ENCODE data around the gene MPI. TPM values are rescaled to one million over a fixed set of nuclear protein-coding genes. Genes with fewer than 3 reads are reported as not detected.

Gene MPI
- total and polyA plus RNA-seq, 10 of the 15 experiments (the other 5 are each of a cell fraction or from before 2014, with no cell fraction given): 35.6 to 93.9 (median 44.1) TPM

DNA sequence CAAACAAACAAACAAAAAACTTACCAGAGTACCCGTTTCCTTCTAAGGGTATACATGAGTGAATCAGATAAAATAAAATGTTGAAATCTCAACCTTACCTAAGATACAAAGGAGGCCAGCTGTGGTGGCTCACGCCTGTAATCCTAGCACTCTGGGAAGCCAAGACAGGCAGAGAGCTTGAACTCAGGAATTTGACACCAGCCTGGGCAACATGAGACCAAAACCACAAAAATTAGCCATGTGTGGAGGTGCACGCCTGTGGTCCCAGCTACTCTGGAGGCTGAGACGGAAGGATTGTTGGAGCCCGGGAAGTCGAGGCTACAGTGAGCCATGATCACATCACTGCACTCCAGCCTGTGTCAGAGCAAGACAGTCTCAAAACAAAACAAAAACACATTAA lies 27.8 kb downstream of the MPI start:
- Histone ChIP-seq H3K9me3 (replicated peaks; ENCODE audit: control insufficient read depth, insufficient read depth, low read length) (no peaks in the 10 kb centered on the region), H4K20me1 (ENCODE audit: control insufficient read depth, insufficient read depth) (no peaks in the 10 kb centered on the region), H2AFZ (ENCODE audit: control insufficient read depth, low read depth, low read length) (no peak overlapping the region), H3K79me2 (ENCODE audit: control insufficient read depth, insufficient read depth, low read length) (no peaks in the 10 kb centered on the region), H3K4me3 (no peak overlapping the region), H3K4me2 (ENCODE audit: control insufficient read depth, insufficient read depth) (no peak overlapping the region), H3K27me3 (replicated peaks in 1 of 2; ENCODE audit: control insufficient read depth in 2 of 2, insufficient read depth in 2 of 2, low read length in 1 of 2) (no peaks in the 10 kb centered on the region), H3K9ac (ENCODE audit: control insufficient read depth, insufficient read depth, low read length) (no peak overlapping the region), H3K4me1 (ENCODE audit: control insufficient read depth, insufficient read depth, low read length) (no peaks in the 10 kb centered on the region), H3K36me3 (ENCODE audit: control insufficient read depth in 2 of 2, insufficient read depth in 2 of 2, low read length in 1 of 2) (peaks cover 11 to 50% of the 10 kb centered on the region in 2 experiments), H3K27ac (ENCODE audit: control insufficient read depth, insufficient read depth) (no peak overlapping the region)
- WGBS (ENCODE audit: insufficient coverage, insufficient replicate concordance, low lambda C conversion rate, missing lambda C conversion rate): 90% methylated on average over 6 of the region's 6 CpGs
- SMC1A ChIA-PET (ENCODE audit: uncharacterized antibody, unreplicated experiment): interaction anchor here (1.6 to 1.7 kb wide), 2 partner anchors 10 to 17 kb away, joined by 5 read pairs; no protein-coding TSS in a partner anchor
- FAIRE-seq: no peak
- CTCF ChIA-PET: interaction anchor here (0.9 to 1.7 kb wide), 2 partner anchors 16 to 17 kb away, joined by 4 to 5 read pairs; no protein-coding TSS in a partner anchor
- ATAC-seq: no peak
- in situ Hi-C loops (cut with MboI) (loop anchor here (5.0 kb wide), 1 partner anchor 50 kb away; no protein-coding TSS in a partner anchor), intact Hi-C loops (cut with micrococcal nuclease; ENCODE audit: unreplicated experiment) (no loop called here)
- no peak for TF ChIP-seq MEF2B (IDR thresholded peaks at IDR 0.05; ENCODE audit: partially characterized antibody, poor library complexity, severe bottlenecking)
- TF ChIP-seq MEF2A (IDR thresholded peaks at IDR 0.05; ENCODE audit: insufficient read depth, low read depth, low read length): no peak
- TF ChIP-seq, protein P1, sequence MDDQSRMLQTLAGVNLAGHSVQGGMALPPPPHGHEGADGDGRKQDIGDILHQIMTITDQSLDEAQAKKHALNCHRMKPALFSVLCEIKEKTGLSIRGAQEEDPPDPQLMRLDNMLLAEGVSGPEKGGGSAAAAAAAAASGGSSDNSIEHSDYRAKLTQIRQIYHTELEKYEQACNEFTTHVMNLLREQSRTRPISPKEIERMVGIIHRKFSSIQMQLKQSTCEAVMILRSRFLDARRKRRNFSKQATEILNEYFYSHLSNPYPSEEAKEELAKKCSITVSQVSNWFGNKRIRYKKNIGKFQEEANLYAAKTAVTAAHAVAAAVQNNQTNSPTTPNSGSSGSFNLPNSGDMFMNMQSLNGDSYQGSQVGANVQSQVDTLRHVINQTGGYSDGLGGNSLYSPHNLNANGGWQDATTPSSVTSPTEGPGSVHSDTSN (IDR thresholded peaks at IDR 0.05; ENCODE audit: insufficient replicate concordance, low read depth, low read length): no peak
- TF ChIP-seq NBN (IDR thresholded peaks at IDR 0.05): no peak
- no peak for TF ChIP-seq RELA (IDR thresholded peaks at IDR 0.05; ENCODE audit: borderline replicate concordance, partially characterized antibody)
- no peak for TF ChIP-seq TCF7 (IDR thresholded peaks at IDR 0.05; ENCODE audit: borderline replicate concordance)
- no peak for TF ChIP-seq RCOR1 (conservative IDR thresholded peaks at IDR 0.05; ENCODE audit: low read depth, low read length)
- TF ChIP-seq, protein P2, sequence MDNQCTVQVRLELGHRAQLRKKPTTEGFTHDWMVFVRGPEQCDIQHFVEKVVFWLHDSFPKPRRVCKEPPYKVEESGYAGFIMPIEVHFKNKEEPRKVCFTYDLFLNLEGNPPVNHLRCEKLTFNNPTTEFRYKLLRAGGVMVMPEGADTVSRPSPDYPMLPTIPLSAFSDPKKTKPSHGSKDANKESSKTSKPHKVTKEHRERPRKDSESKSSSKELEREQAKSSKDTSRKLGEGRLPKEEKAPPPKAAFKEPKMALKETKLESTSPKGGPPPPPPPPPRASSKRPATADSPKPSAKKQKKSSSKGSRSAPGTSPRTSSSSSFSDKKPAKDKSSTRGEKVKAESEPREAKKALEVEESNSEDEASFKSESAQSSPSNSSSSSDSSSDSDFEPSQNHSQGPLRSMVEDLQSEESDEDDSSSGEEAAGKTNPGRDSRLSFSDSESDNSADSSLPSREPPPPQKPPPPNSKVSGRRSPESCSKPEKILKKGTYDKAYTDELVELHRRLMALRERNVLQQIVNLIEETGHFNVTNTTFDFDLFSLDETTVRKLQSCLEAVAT (IDR thresholded peaks at IDR 0.05): no peak
- no peak for TF ChIP-seq ZNF274 (IDR thresholded peaks at IDR 0.05; ENCODE audit: insufficient read depth, insufficient read length)
- TF ChIP-seq NR2C2 (IDR thresholded peaks at IDR 0.05; ENCODE audit: borderline replicate concordance, control insufficient read depth, insufficient read length, low read depth): no peak
- TF ChIP-seq, protein P3, sequence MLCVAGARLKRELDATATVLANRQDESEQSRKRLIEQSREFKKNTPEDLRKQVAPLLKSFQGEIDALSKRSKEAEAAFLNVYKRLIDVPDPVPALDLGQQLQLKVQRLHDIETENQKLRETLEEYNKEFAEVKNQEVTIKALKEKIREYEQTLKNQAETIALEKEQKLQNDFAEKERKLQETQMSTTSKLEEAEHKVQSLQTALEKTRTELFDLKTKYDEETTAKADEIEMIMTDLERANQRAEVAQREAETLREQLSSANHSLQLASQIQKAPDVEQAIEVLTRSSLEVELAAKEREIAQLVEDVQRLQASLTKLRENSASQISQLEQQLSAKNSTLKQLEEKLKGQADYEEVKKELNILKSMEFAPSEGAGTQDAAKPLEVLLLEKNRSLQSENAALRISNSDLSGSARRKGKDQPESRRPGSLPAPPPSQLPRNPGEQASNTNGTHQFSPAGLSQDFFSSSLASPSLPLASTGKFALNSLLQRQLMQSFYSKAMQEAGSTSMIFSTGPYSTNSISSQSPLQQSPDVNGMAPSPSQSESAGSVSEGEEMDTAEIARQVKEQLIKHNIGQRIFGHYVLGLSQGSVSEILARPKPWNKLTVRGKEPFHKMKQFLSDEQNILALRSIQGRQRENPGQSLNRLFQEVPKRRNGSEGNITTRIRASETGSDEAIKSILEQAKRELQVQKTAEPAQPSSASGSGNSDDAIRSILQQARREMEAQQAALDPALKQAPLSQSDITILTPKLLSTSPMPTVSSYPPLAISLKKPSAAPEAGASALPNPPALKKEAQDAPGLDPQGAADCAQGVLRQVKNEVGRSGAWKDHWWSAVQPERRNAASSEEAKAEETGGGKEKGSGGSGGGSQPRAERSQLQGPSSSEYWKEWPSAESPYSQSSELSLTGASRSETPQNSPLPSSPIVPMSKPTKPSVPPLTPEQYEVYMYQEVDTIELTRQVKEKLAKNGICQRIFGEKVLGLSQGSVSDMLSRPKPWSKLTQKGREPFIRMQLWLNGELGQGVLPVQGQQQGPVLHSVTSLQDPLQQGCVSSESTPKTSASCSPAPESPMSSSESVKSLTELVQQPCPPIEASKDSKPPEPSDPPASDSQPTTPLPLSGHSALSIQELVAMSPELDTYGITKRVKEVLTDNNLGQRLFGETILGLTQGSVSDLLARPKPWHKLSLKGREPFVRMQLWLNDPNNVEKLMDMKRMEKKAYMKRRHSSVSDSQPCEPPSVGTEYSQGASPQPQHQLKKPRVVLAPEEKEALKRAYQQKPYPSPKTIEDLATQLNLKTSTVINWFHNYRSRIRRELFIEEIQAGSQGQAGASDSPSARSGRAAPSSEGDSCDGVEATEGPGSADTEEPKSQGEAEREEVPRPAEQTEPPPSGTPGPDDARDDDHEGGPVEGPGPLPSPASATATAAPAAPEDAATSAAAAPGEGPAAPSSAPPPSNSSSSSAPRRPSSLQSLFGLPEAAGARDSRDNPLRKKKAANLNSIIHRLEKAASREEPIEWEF (IDR thresholded peaks at IDR 0.05; ENCODE audit: insufficient replicate concordance, low read depth, low read length): no peak
- no peak for TF ChIP-seq FOXK2 (IDR thresholded peaks at IDR 0.05)
- TF ChIP-seq BRCA1 (IDR thresholded peaks at IDR 0.05; ENCODE audit: low read depth, low read length): no peak
- no peak for TF ChIP-seq TCF3 (IDR thresholded peaks at IDR 0.05; ENCODE audit: borderline replicate concordance, insufficient read depth, low read depth, low read length)
- TF ChIP-seq WRNIP1 (IDR thresholded peaks at IDR 0.05; ENCODE audit: borderline replicate concordance, low read depth, low read length): no peak
- no TSS peak for BruUV-seq (replicated peaks)
- RAD21 ChIA-PET (ENCODE audit: unreplicated experiment): no interaction called here
- POLR2A ChIA-PET: interaction anchor here (0.6 to 0.8 kb wide), 2 partner anchors 16 to 113 kb away, joined by 3 to 6 read pairs; no protein-coding TSS in a partner anchor
- DNase-seq (ENCODE audit: low read depth, low spot score): no peak

Measured in GM12878 (cell line).